MCF 10A (cell line): ENCODE data around the gene S100A6. TPM values are rescaled to one million over a fixed set of nuclear protein-coding genes. Genes with fewer than 3 reads are reported as not detected.

Experiments used
- BruUV-seq: library from RNA; stranded (reverse); fragments of 400-500 nt; replicated peaks from 2 replicates; lab custom pipeline; 2021; lab: Mats Ljungman, UMichigan
- CTCF ChIA-PET: fragments of 300-600 bp; sonication (Branson Sonifier 250); formaldehyde crosslinking; extraction: SDS; loops from one replicate; lab custom pipeline; 2021; ENCODE audit warnings: antibody characterized with exemption, inconsistent platforms; lab: Yijun Ruan, JAX
- POLR2A ChIA-PET: fragments of 300-600, 350-650 bp; sonication (Branson Sonifier 250); formaldehyde crosslinking; extraction: SDS; loops from one replicate; lab custom pipeline; 2020; ENCODE audit warnings: antibody characterized with exemption, inconsistent platforms; lab: Yijun Ruan, JAX
- DNase-seq: peaks from one replicate; pipeline ENCODE4 v3.0.0-alpha.2; 2018; ENCODE audit not compliant: unreplicated experiment
- H3K27ac Mint-ChIP-seq: one replicate; pipeline ENCODE4 v1.8.0; 2022; ENCODE audit warnings: mild to moderate bottlenecking, low read depth, mixed read lengths; ENCODE audit not compliant: unreplicated experiment
- H3K27me3 Mint-ChIP-seq: one replicate; pipeline ENCODE4 v1.8.0; 2022; ENCODE audit warnings: mixed read lengths; ENCODE audit not compliant: insufficient read depth, unreplicated experiment
- H3K36me3 Mint-ChIP-seq: one replicate; pipeline ENCODE4 v1.8.0; 2022; ENCODE audit warnings: mild to moderate bottlenecking, moderate library complexity, mixed read lengths; ENCODE audit not compliant: insufficient read depth, unreplicated experiment
- H3K4me1 Mint-ChIP-seq: one replicate; pipeline ENCODE4 v1.8.0; 2022; ENCODE audit warnings: mixed read lengths; ENCODE audit not compliant: insufficient read depth, unreplicated experiment
- H3K4me3 Mint-ChIP-seq: one replicate; pipeline ENCODE4 v1.8.0; 2022; ENCODE audit warnings: mild to moderate bottlenecking, moderate library complexity, mixed read lengths; ENCODE audit not compliant: unreplicated experiment
- H3K9me3 Mint-ChIP-seq: one replicate; pipeline ENCODE4 v1.8.0; 2022; ENCODE audit warnings: mixed read lengths; ENCODE audit not compliant: unreplicated experiment
- CTCF ChIP-seq: fragments of 200-600 bp; IDR thresholded peaks from one replicate; pipeline ENCODE4 v1.8.0; 2022; ENCODE audit warnings: antibody characterized with exemption, mild to moderate bottlenecking; ENCODE audit not compliant: unreplicated experiment
- intact Hi-C: fragments of 100-400 bp; cut with micrococcal nuclease; formaldehyde crosslinking; loops from 2 replicates; pipeline ENCODE4 v1.14.1; 2022
- total RNA-seq: library from RNA; stranded (reverse); gene quantifications from 2 replicates; pipeline ENCODE4 v1.2.3, GENCODE V29; 2022

The S100A6 gene
- total RNA-seq, 1 experiment from 2014 or later, result 2,571 TPM

GRCh38 chr1:153543736-153544135, 7.9 kb upstream of the S100A6 start:
- no peaks in the 10 kb centered on the region for H3K27me3 Mint-ChIP-seq
- CTCF ChIA-PET, result interaction anchor here (0.8 to 13.1 kb wide), 8 partner anchors 10 to 184 kb away, joined by 3 to 146 read pairs (median 19); partner anchors contain the start of genes INTS3 and S100A6
- TF ChIP-seq CTCF, result no peak
- peak overlapping the region; percentile 72 for H3K4me3 Mint-ChIP-seq
- DNase-seq, result no peak
- peaks cover 84% of the 10 kb centered on the region for H3K4me1 Mint-ChIP-seq
- intact Hi-C loops, result no loop called here
- H3K27ac Mint-ChIP-seq, result peak overlapping the region; percentile 92
- no TSS peak for BruUV-seq
- POLR2A ChIA-PET, result interaction anchor here (0.7 to 36.1 kb wide), 8 partner anchors 7 to 424 kb away, joined by 3 to 2106 read pairs (median 9); partner anchors contain the start of genes CHTOP, CREB3L4, S100A13 and S100A16
- H3K36me3 Mint-ChIP-seq, result peaks cover 11% of the 10 kb centered on the region
- no peaks in the 10 kb centered on the region for H3K9me3 Mint-ChIP-seq

GRCh38 chr1:153542956-153543711, 7.3 kb upstream of the S100A6 start:
- no TSS peak for BruUV-seq
- intact Hi-C loops, result no loop called here
- Mint-ChIP-seq H3K4me1 (peaks cover 83% of the 10 kb centered on the region), H3K27ac (peak overlapping the region; percentile 92), H3K4me3 (no peak overlapping the region), H3K27me3 (no peaks in the 10 kb centered on the region), H3K36me3 (peaks cover 11% of the 10 kb centered on the region), H3K9me3 (no peaks in the 10 kb centered on the region)
- no peak for DNase-seq
- no peak for TF ChIP-seq CTCF
- ChIA-PET CTCF (interaction anchor here (0.5 to 13.1 kb wide), 9 partner anchors 9 to 91 kb away, joined by 3 to 146 read pairs (median 16); partner anchors contain the start of genes CHTOP, S100A14 and S100A6), POLR2A (interaction anchor here (0.6 to 36.1 kb wide), 5 partner anchors 6 to 116 kb away, joined by 3 to 2106 read pairs (median 38); partner anchors contain the start of genes CHTOP, S100A2, S100A3 and S100A4)

- POLR2A ChIA-PET, result interaction anchor here (1.5 to 36.1 kb wide), 5 partner anchors 5 to 129 kb away, joined by 3 to 2106 read pairs (median 780); partner anchors contain the start of genes ILF2, S100A2, S100A3 and S100A4
- CTCF ChIA-PET, result interaction anchor here (0.6 to 11.3 kb wide), 7 partner anchors 21 to 159 kb away, joined by 3 to 224 read pairs (median 3); partner anchors contain the start of gene S100A14
- H3K4me1 Mint-ChIP-seq, result peaks cover 88% of the 10 kb centered on the region
Observed at GRCh38 chr1:153541641-153542590, 6.1 kb upstream of the S100A6 start.

More at GRCh38 chr1:153541641-153542590, 6.1 kb upstream of the S100A6 start:
- no peak for DNase-seq
- Mint-ChIP-seq H3K27ac (peak overlapping the region; percentile 92), H3K36me3 (peaks cover 11% of the 10 kb centered on the region), H3K9me3 (no peaks in the 10 kb centered on the region), H3K27me3 (no peaks in the 10 kb centered on the region), H3K4me3 (no peak overlapping the region)
- no peak for TF ChIP-seq CTCF
- intact Hi-C loops, result no loop called here
- BruUV-seq, result no TSS peak
